SK-N-MC (cell line): ENCODE data around the gene PRKG1.

ENCODE experiments used
- DNase-seq: peaks from one replicate; pipeline ENCODE4 v3.0.0-alpha.2; 2011; ENCODE audit warnings: low read depth, low spot score
- H3K27ac ChIP-seq: fragments of 200-600 bp; sonication (generic); 2 replicates; pipeline ENCODE4 v1.5.1; 2016; ENCODE audit warnings: mixed run types
- H3K36me3 ChIP-seq: fragments of 200-600 bp; sonication (generic); 2 replicates; pipeline ENCODE4 v1.6.1; 2017; ENCODE audit warnings: antibody characterized with exemption, low read length, mixed read lengths; ENCODE audit not compliant: insufficient read depth
- H3K4me3 ChIP-seq: fragments of 200-600 bp; sonication (generic); 2 replicates; pipeline ENCODE4 v1.5.1; 2016
- H3K9ac ChIP-seq: fragments of 200-600 bp; sonication (generic); 2 replicates; pipeline ENCODE4 v1.8.0; 2017; ENCODE audit warnings: mixed run types, mixed read lengths; ENCODE audit not compliant: insufficient read length
- H3K9me3 ChIP-seq: fragments of 200-600 bp; sonication (generic); 2 replicates; pipeline ENCODE4 v1.6.1; 2017; ENCODE audit warnings: low read depth, mild to moderate bottlenecking, antibody characterized with exemption, low read length, moderate library complexity, mixed read lengths
- EZH2 ChIP-seq: fragments of 200-600 bp; sonication (generic); IDR thresholded peaks from one replicate; pipeline ENCODE4 v1.6.1; 2017; ENCODE audit warnings: antibody characterized with exemption
- FOXP2 ChIP-seq: optimal IDR thresholded peaks from 2 replicates; pipeline ENCODE3; 2011; ENCODE audit warnings: mild to moderate bottlenecking, moderate library complexity; ENCODE audit not compliant: insufficient read depth; ENCODE audit errors: extremely low read length, control extremely low read depth
- POLR2AphosphoS5 ChIP-seq: IDR thresholded peaks from 2 replicates; pipeline ENCODE4 v1.6.1; 2012; ENCODE audit warnings: mild to moderate bottlenecking, low read depth, low read length, borderline replicate concordance

Gene PRKG1

GRCh38 chr10:51867956-51868355, 793.7 kb downstream of the PRKG1 start:
- no peak for TF ChIP-seq POLR2AphosphoS5
- TF ChIP-seq FOXP2 = no peak
- TF ChIP-seq EZH2 = no peak
- DNase-seq = no peak
- H3K9me3 ChIP-seq = no peaks in the 10 kb centered on the region
- H3K36me3 ChIP-seq = no peaks in the 10 kb centered on the region
- H3K27ac ChIP-seq = no peak overlapping the region
- no peak overlapping the region for H3K9ac ChIP-seq
- H3K4me3 ChIP-seq = no peak overlapping the region

- H3K9ac ChIP-seq = no peak overlapping the region
- no peak overlapping the region for H3K27ac ChIP-seq
- H3K4me3 ChIP-seq = no peak overlapping the region
- TF ChIP-seq FOXP2 (no peak), POLR2AphosphoS5 (no peak), EZH2 (no peak)
- no peak for DNase-seq
- H3K36me3 ChIP-seq = no peaks in the 10 kb centered on the region
- no peaks in the 10 kb centered on the region for H3K9me3 ChIP-seq
Measured at GRCh38 chr10:51874131-51874530, 799.8 kb downstream of the PRKG1 start.

- H3K4me3 ChIP-seq = no peak overlapping the region
- no peaks in the 10 kb centered on the region for H3K36me3 ChIP-seq
- no peak overlapping the region for H3K27ac ChIP-seq
- no peaks in the 10 kb centered on the region for H3K9me3 ChIP-seq
- H3K9ac ChIP-seq = no peak overlapping the region
- TF ChIP-seq POLR2AphosphoS5 (no peak), FOXP2 (no peak), EZH2 (no peak)
- DNase-seq = no peak
Measured at GRCh38 chr10:51875610-51876009, 801.3 kb downstream of the PRKG1 start.

GRCh38 chr10:51876503-51876902, 802.2 kb downstream of the PRKG1 start:
- no peaks in the 10 kb centered on the region for H3K9me3 ChIP-seq
- TF ChIP-seq EZH2 = no peak
- no peak for TF ChIP-seq POLR2AphosphoS5
- TF ChIP-seq FOXP2 = no peak
- H3K4me3 ChIP-seq = no peak overlapping the region
- no peak overlapping the region for H3K9ac ChIP-seq
- no peak overlapping the region for H3K27ac ChIP-seq
- H3K36me3 ChIP-seq = no peaks in the 10 kb centered on the region
- no peak for DNase-seq

- TF ChIP-seq EZH2 = no peak
- no peak for TF ChIP-seq FOXP2
- no peak for TF ChIP-seq POLR2AphosphoS5
- DNase-seq = no peak
- H3K9me3 ChIP-seq = no peaks in the 10 kb centered on the region
- no peak overlapping the region for H3K4me3 ChIP-seq
- no peak overlapping the region for H3K27ac ChIP-seq
- H3K9ac ChIP-seq = no peak overlapping the region
- H3K36me3 ChIP-seq = no peaks in the 10 kb centered on the region
Measured at GRCh38 chr10:51876979-51877378, 802.7 kb downstream of the PRKG1 start.

- DNase-seq = no peak
- TF ChIP-seq FOXP2 (no peak), POLR2AphosphoS5 (no peak), EZH2 (no peak)
- H3K9ac ChIP-seq = no peak overlapping the region
- H3K4me3 ChIP-seq = no peak overlapping the region
- H3K36me3 ChIP-seq = no peaks in the 10 kb centered on the region
- no peak overlapping the region for H3K27ac ChIP-seq
- H3K9me3 ChIP-seq = no peaks in the 10 kb centered on the region
Measured at GRCh38 chr10:51877636-51878035, 803.3 kb downstream of the PRKG1 start.

- Histone ChIP-seq H3K4me3 (no peak overlapping the region), H3K27ac (no peak overlapping the region)
Measured at GRCh38 chr10:51878695-51879094, 804.4 kb downstream of the PRKG1 start.

GRCh38 chr10:51879238-51879637, 805.0 kb downstream of the PRKG1 start:
- Histone ChIP-seq H3K36me3 (no peaks in the 10 kb centered on the region), H3K27ac (no peak overlapping the region), H3K9me3 (no peaks in the 10 kb centered on the region), H3K4me3 (no peak overlapping the region), H3K9ac (no peak overlapping the region)
- TF ChIP-seq POLR2AphosphoS5 = no peak
- no peak for TF ChIP-seq EZH2
- TF ChIP-seq FOXP2 = no peak
- no peak for DNase-seq

More at GRCh38 chr10:51878695-51879094, 804.4 kb downstream of the PRKG1 start:
- Histone ChIP-seq H3K36me3 (no peaks in the 10 kb centered on the region), H3K9me3 (no peaks in the 10 kb centered on the region), H3K9ac (no peak overlapping the region)
- DNase-seq = no peak
- TF ChIP-seq POLR2AphosphoS5 (no peak), FOXP2 (no peak), EZH2 (no peak)

GRCh38 chr10:51881213-51881612, 806.9 kb downstream of the PRKG1 start:
- H3K27ac ChIP-seq = no peak overlapping the region
- no peak overlapping the region for H3K4me3 ChIP-seq
- TF ChIP-seq EZH2 = no peak
- TF ChIP-seq FOXP2 = no peak
- no peak for TF ChIP-seq POLR2AphosphoS5
- DNase-seq = no peak
- H3K36me3 ChIP-seq = no peaks in the 10 kb centered on the region
- H3K9me3 ChIP-seq = no peaks in the 10 kb centered on the region
- no peak overlapping the region for H3K9ac ChIP-seq
